ENCODE data around the gene FBN2. TPM values are rescaled to one million over a fixed set of nuclear protein-coding genes. Genes with fewer than 3 reads are reported as not detected.

The FBN2 gene
- total and polyA plus RNA-seq, 9 of the 15 experiments (the other 6 are each of a cell fraction or from before 2014, with no cell fraction given), result 0.01 to 0.09 TPM; not detected in 7

- Histone ChIP-seq H3K9ac (ENCODE audit: insufficient read depth in 1 of 2, low read depth in 2 of 2, low read length in 2 of 2) (no peak overlapping the region), H3K4me3 (no peak overlapping the region), H3K9me3 (replicated peaks; ENCODE audit: control insufficient read depth, insufficient read depth, low read depth, low read length) (no peaks in the 10 kb centered on the region), H4K20me1 (replicated peaks; ENCODE audit: control insufficient read depth, insufficient read depth, low read length) (no peaks in the 10 kb centered on the region), H3K36me3 (ENCODE audit: control insufficient read depth, insufficient read depth, low read length) (no peaks in the 10 kb centered on the region), H3K9me1 (ENCODE audit: control insufficient read depth, insufficient read depth, low read length) (no peaks in the 10 kb centered on the region), H3K79me2 (ENCODE audit: control insufficient read depth, insufficient read depth, low read length) (no peaks in the 10 kb centered on the region), H3K4me2 (ENCODE audit: insufficient read depth, low read length) (no peak overlapping the region), H2AFZ (ENCODE audit: low read depth, low read length) (no peak overlapping the region), H3K27me3 (ENCODE audit: control insufficient read depth in 2 of 2, insufficient read depth in 2 of 2, low read length in 2 of 2) (no peaks in the 10 kb centered on the region), H3K27ac (ENCODE audit: extremely low read depth, low read depth, low read length) (no peak overlapping the region), H3K4me1 (replicated peaks in 1 of 2; ENCODE audit: control insufficient read depth in 2 of 2, insufficient read depth in 2 of 2, low read length in 2 of 2) (no peaks in the 10 kb centered on the region)
- TF ChIP-seq DIDO1 (tag; IDR thresholded peaks at IDR 0.05; ENCODE audit: low read depth) (no peak), ZNF408 (CRISPR knock-in tag; IDR thresholded peaks at IDR 0.05; ENCODE audit: low read depth) (no peak), ZKSCAN8 (CRISPR knock-in tag; IDR thresholded peaks at IDR 0.05) (no peak), NR2C1 (IDR thresholded peaks at IDR 0.05) (no peak), NR2C1 (tag; IDR thresholded peaks at IDR 0.05) (no peak), ZNF780A (CRISPR knock-in tag; IDR thresholded peaks at IDR 0.05) (no peak), SMARCA4 (IDR thresholded peaks at IDR 0.05) (no peak), ZNF121 (CRISPR knock-in tag; conservative IDR thresholded peaks at IDR 0.05) (no peak), MTA1 (IDR thresholded peaks at IDR 0.05; ENCODE audit: borderline replicate concordance) (no peak), ZNF274 (IDR thresholded peaks at IDR 0.05; ENCODE audit: borderline replicate concordance, low read depth, low read length) (no peak)
- no peak for ATAC-seq
- BruUV-seq (replicated peaks), result no TSS peak
- no peak for DNase-seq (ENCODE audit: extremely low read depth in 1 of 4, low spot score in 3 of 4)
- ChIA-PET CTCF (ENCODE audit: low intra/inter-chr PET ratio) (no interaction called here), POLR2A (no interaction called here)
- intact Hi-C loops (cut with micrococcal nuclease) (no loop called here), in situ Hi-C loops (cut with MboI) (no loop called here)
- FAIRE-seq, result no peak
- WGBS (ENCODE audit: insufficient coverage, low coverage, missing lambda C conversion rate), result under 1% methylated on average over 7 of the region's 7 CpGs
Measured at GRCh38 chr5:128253880-128254279, 284.2 kb downstream of the FBN2 start.
